HG02852 (cell line): Measurements from ENCODE around the gene PPP6C.

Experiments
- ATAC-seq: cut with Tn5 transposase; IDR thresholded peaks from one replicate; pipeline ENCODE4 v1.9.1; 2021; ENCODE audit warnings: mild to moderate bottlenecking, moderate library complexity; ENCODE audit not compliant: unreplicated experiment

PPP6C gene

GRCh38 chr9:125099816-125100215 lies 89.8 kb downstream of the PPP6C start:
- ATAC-seq, result no peak
